ENCODE data around the gene CST3.
"Not testable (repeated sequence)": the region's sequence is repeated elsewhere in the genome, so short reads cannot be mapped to it uniquely, and the experiment has no call there.

The CST3 gene

GRCh38 chr20:23640671-23641667, 3.2 kb upstream of the CST3 start:
- DNase-seq, result no peak

GRCh38 chr20:23640018-23640601, 2.4 kb upstream of the CST3 start:
- DNase-seq, result no peak

GRCh38 chr20:23639490-23639958, 1.8 kb upstream of the CST3 start:
- no peak for DNase-seq

GRCh38 chr20:23638309-23638708, 554 bp upstream of the CST3 start:
- DNase-seq, result no peak

GRCh38 chr20:23636908-23637281, 860 bp downstream of the CST3 start:
- DNase-seq, result no peak

GRCh38 chr20:23636182-23636907, 1.4 kb downstream of the CST3 start:
- DNase-seq, result no peak

- DNase-seq, result not testable (repeated sequence)
These were observed 2.0 kb downstream of the CST3 start for GRCh38 chr20:23635768-23636090.

- DNase-seq, result no peak
These were observed 2.6 kb downstream of the CST3 start for GRCh38 chr20:23634985-23635767.

GRCh38 chr20:23634044-23634801, 3.5 kb downstream of the CST3 start:
- no peak for DNase-seq

GRCh38 chr20:23632711-23633573, 4.8 kb downstream of the CST3 start:
- DNase-seq, result no peak

GRCh38 chr20:23631981-23632710, 5.6 kb downstream of the CST3 start:
- DNase-seq, result no peak

GRCh38 chr20:23631226-23631822, 6.4 kb downstream of the CST3 start:
- DNase-seq, result no peak

GRCh38 chr20:23630392-23630849, 7.3 kb downstream of the CST3 start:
- no peak for DNase-seq

GRCh38 chr20:23629542-23630391, 8.0 kb downstream of the CST3 start:
- DNase-seq, result no peak

GRCh38 chr20:23629017-23629541, 8.7 kb downstream of the CST3 start:
- no peak for DNase-seq

GRCh38 chr20:23628402-23629016, 9.2 kb downstream of the CST3 start:
- DNase-seq, result no peak

- DNase-seq, result no peak
These were observed 10.3 kb downstream of the CST3 start for GRCh38 chr20:23627501-23627900.

Data from activated gamma-delta T cell (primary cell).